ENCODE measurements around the gene MOB2.

DNA sequence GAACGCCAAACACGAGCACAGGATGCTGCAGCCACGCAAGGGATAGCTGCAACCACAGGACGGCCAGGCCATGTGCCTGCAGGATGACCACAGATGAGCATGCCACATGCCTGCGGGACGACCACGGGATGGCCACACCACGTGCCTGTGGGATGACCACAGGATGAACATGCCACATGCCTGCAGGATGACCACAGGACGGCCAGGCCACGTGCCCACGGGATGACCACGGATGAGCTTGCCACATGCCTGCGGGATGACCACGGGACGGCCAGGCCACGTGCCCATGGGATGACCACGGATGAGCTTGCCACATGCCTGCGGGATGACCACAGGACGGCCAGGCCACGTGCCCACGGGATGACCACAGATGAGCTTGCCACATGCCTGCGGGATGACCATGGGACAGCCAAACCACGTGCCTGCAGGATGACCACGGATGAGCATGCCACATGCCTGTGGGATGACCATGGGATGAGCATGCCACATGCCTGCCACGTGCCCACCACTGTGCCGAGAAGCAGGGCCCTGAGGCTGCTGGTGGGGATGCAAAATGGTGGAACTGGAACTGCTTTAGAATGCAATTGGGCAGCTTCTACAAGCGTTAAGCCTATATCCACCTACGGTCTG lies 12.8 kb upstream of the MOB2 start:
- TF ChIP-seq, protein P1, sequence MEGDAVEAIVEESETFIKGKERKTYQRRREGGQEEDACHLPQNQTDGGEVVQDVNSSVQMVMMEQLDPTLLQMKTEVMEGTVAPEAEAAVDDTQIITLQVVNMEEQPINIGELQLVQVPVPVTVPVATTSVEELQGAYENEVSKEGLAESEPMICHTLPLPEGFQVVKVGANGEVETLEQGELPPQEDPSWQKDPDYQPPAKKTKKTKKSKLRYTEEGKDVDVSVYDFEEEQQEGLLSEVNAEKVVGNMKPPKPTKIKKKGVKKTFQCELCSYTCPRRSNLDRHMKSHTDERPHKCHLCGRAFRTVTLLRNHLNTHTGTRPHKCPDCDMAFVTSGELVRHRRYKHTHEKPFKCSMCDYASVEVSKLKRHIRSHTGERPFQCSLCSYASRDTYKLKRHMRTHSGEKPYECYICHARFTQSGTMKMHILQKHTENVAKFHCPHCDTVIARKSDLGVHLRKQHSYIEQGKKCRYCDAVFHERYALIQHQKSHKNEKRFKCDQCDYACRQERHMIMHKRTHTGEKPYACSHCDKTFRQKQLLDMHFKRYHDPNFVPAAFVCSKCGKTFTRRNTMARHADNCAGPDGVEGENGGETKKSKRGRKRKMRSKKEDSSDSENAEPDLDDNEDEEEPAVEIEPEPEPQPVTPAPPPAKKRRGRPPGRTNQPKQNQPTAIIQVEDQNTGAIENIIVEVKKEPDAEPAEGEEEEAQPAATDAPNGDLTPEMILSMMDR (conservative IDR thresholded peaks at IDR 0.05): no peak
- TF ChIP-seq EZH2 (IDR thresholded peaks at IDR 0.05; ENCODE audit: low read depth): no peak

All from PC-9 (cell line).